Mesenchymal stem cell (in vitro differentiated cells and primary cell): Measurements from ENCODE around the gene GNG7.
"Not testable (repeated sequence)": the region's sequence is repeated elsewhere in the genome, so short reads cannot be mapped to it uniquely, and the experiment has no call there.

ENCODE experiments used
- DNase-seq: peaks from one replicate; pipeline ENCODE4 v3.0.0-alpha.2; 2013
- H2AFZ ChIP-seq: one replicate; pipeline ENCODE4 v1.6.1; 2013; ENCODE audit warnings: low read depth, mild to moderate bottlenecking, control low read depth, inconsistent platforms, low read length, moderate library complexity
- H2AK5ac ChIP-seq: 2 replicates; pipeline ENCODE4 v1.6.1; 2013; ENCODE audit warnings: low read length, moderate library complexity, mild to moderate bottlenecking, inconsistent platforms; ENCODE audit not compliant: severe bottlenecking
- H2BK120ac ChIP-seq: one replicate; pipeline ENCODE4 v1.6.1; 2013; ENCODE audit warnings: low read depth, mild to moderate bottlenecking, inconsistent platforms, low read length, moderate library complexity
- H2BK12ac ChIP-seq, 2 experiments: one replicate each; pipeline ENCODE4 v1.6.1; 2013; ENCODE audit warnings: inconsistent platforms in 2 of 2, low read length in 2 of 2, mild to moderate bottlenecking in 2 of 2, moderate library complexity in 2 of 2, control low read depth in 1 of 2
- H2BK15ac ChIP-seq: one replicate; pipeline ENCODE4 v1.6.1; 2013; ENCODE audit warnings: mild to moderate bottlenecking, low read depth, inconsistent platforms; ENCODE audit not compliant: poor library complexity, severe bottlenecking
- H2BK5ac ChIP-seq: 2 replicates; pipeline ENCODE4 v1.6.1; 2013; ENCODE audit warnings: low read depth, mild to moderate bottlenecking, low read length, control low read depth, inconsistent platforms; ENCODE audit not compliant: poor library complexity, severe bottlenecking
- H3K14ac ChIP-seq, 2 experiments: one replicate each; pipeline ENCODE4 v1.6.1; 2013; ENCODE audit warnings: inconsistent platforms in 2 of 2, low read length in 2 of 2, control low read depth in 1 of 2, mild to moderate bottlenecking in 1 of 2, moderate library complexity in 1 of 2
- H3K18ac ChIP-seq, 2 experiments: one replicate each; pipeline ENCODE4 v1.6.1; 2013; ENCODE audit warnings: inconsistent platforms in 2 of 2, low read length in 2 of 2, control low read depth in 1 of 2, low read depth in 1 of 2, mild to moderate bottlenecking in 1 of 2
- H3K23ac ChIP-seq, 2 experiments: one replicate each; pipeline ENCODE4 v1.6.1; 2013; ENCODE audit warnings: inconsistent platforms in 2 of 2, low read length in 2 of 2, mild to moderate bottlenecking in 2 of 2, moderate library complexity in 2 of 2, control low read depth in 1 of 2
- H3K27ac ChIP-seq: 2 replicates; pipeline ENCODE4 v1.5.1; 2013; ENCODE audit warnings: mild to moderate bottlenecking, moderate library complexity, low read length, control low read depth, inconsistent platforms; ENCODE audit not compliant: poor library complexity, severe bottlenecking
- H3K27me3 ChIP-seq, 2 experiments: 2 replicates each; pipeline versions ENCODE4 v1.6.1 to v1.7.0; 2013; ENCODE audit warnings: low read length in 2 of 2, mild to moderate bottlenecking in 2 of 2, moderate library complexity in 2 of 2, control low read depth in 1 of 2, inconsistent platforms in 1 of 2; ENCODE audit not compliant: control insufficient read depth in 1 of 2, insufficient read depth in 1 of 2
- H3K36me3 ChIP-seq, 2 experiments: 2 replicates each; pipeline versions ENCODE4 v1.6.1 to v1.7.0; 2013; ENCODE audit warnings: low read length in 2 of 2, control low read depth in 1 of 2, inconsistent platforms in 1 of 2, low read depth in 1 of 2, mild to moderate bottlenecking in 1 of 2; ENCODE audit not compliant: insufficient read depth in 2 of 2, control insufficient read depth in 1 of 2
- H3K4ac ChIP-seq, 2 experiments: one replicate each; pipeline ENCODE4 v1.6.1; 2013; ENCODE audit warnings: inconsistent platforms in 2 of 2, low read length in 2 of 2, mild to moderate bottlenecking in 2 of 2, moderate library complexity in 2 of 2, control low read depth in 1 of 2, low read depth in 1 of 2
- H3K4me1 ChIP-seq: 2 replicates; pipeline ENCODE4 v1.6.1; 2013; ENCODE audit warnings: low read depth, low read length, control low read depth; ENCODE audit not compliant: control insufficient read depth, insufficient read depth
- H3K4me2 ChIP-seq: 2 replicates; pipeline ENCODE4 v1.6.1; 2013; ENCODE audit warnings: low read length, mild to moderate bottlenecking, inconsistent platforms; ENCODE audit not compliant: poor library complexity, severe bottlenecking
- H3K4me3 ChIP-seq, 2 experiments: 2 replicates each; pipeline versions ENCODE4 v1.5.1 to v1.7.0; 2013; ENCODE audit warnings: low read length in 2 of 2, mild to moderate bottlenecking in 2 of 2, control low read depth in 1 of 2, low read depth in 1 of 2; ENCODE audit not compliant: insufficient read depth in 1 of 2
- H3K79me1 ChIP-seq: replicated peaks from 2 replicates; pipeline ENCODE4 v1.6.1; 2013; ENCODE audit warnings: mild to moderate bottlenecking, control low read depth, low read length, inconsistent platforms; ENCODE audit not compliant: poor library complexity, severe bottlenecking
- H3K9ac ChIP-seq: 2 replicates; pipeline ENCODE4 v1.7.0; 2013; ENCODE audit warnings: mild to moderate bottlenecking, low read length, moderate library complexity
- H3K9me3 ChIP-seq: 2 replicates; pipeline ENCODE4 v1.7.0; 2013; ENCODE audit warnings: mild to moderate bottlenecking, low read length; ENCODE audit not compliant: control insufficient read depth
- H4K8ac ChIP-seq: one replicate; pipeline ENCODE4 v1.6.1; 2013; ENCODE audit warnings: inconsistent platforms, mild to moderate bottlenecking, low read length, moderate library complexity
- H4K91ac ChIP-seq: one replicate; pipeline ENCODE4 v1.6.1; 2013; ENCODE audit warnings: mild to moderate bottlenecking, low read length, inconsistent platforms
- WGBS: methylation state at CpG from one replicate; pipeline ENCODE4 v1.1.7; 2013; ENCODE audit warnings: mixed read lengths; 5-methylcytosine and 5-hydroxymethylcytosine counted together

The GNG7 gene

GRCh38 chr19:2538096-2538757 lies 164.3 kb downstream of the GNG7 start:
- 90% methylated on average over 10 of the region's 10 CpGs for WGBS
- Histone ChIP-seq H2AFZ (no peak overlapping the region), H3K9ac (no peak overlapping the region), H4K91ac (no peak overlapping the region), H2BK12ac (peak overlapping the region in 1 of 2 experiments; percentile 31), H2AK5ac (no peak overlapping the region), H4K8ac (no peak overlapping the region), H3K4me3 (no peak overlapping the region), H2BK120ac (no peak overlapping the region), H3K14ac (no peak overlapping the region), H3K4me1 (peaks cover 27% of the 10 kb centered on the region), H2BK5ac (no peak overlapping the region), H3K4me2 (no peak overlapping the region), H3K18ac (no peak overlapping the region), H3K4ac (peak overlapping the region in 1 of 2 experiments; percentile 13), H3K23ac (no peak overlapping the region), H2BK15ac (no peak overlapping the region), H3K27me3 (no peaks in the 10 kb centered on the region), H3K27ac (no peak overlapping the region), H3K36me3 (no peaks in the 10 kb centered on the region), H3K9me3 (peaks cover 10% of the 10 kb centered on the region), H3K79me1 (no peaks in the 10 kb centered on the region)
- no peak for DNase-seq

GRCh38 chr19:2537584-2537983 lies 164.9 kb downstream of the GNG7 start:
- H3K4me3 ChIP-seq, H2BK120ac ChIP-seq, H3K18ac ChIP-seq, H3K9ac ChIP-seq, H3K23ac ChIP-seq, H3K36me3 ChIP-seq, H2AFZ ChIP-seq, H3K9me3 ChIP-seq, H3K4me2 ChIP-seq, H3K27me3 ChIP-seq, H4K91ac ChIP-seq, H4K8ac ChIP-seq, H3K14ac ChIP-seq, H2BK12ac ChIP-seq, H3K27ac ChIP-seq, H3K79me1 ChIP-seq, DNase-seq, H2BK5ac ChIP-seq: not testable (repeated sequence)
- 82% methylated on average over 7 of the region's 9 CpGs for WGBS
- Histone ChIP-seq H3K4me1 (peaks cover 24% of the 10 kb centered on the region), H3K4ac (peak overlapping the region in 1 of 2 experiments; percentile 13), H2AK5ac (peak overlapping the region; percentile 51), H2BK15ac (peak overlapping the region; percentile 48)

- Histone ChIP-seq H2AK5ac (no peak overlapping the region), H3K36me3 (no peaks in the 10 kb centered on the region), H3K4me3 (peak overlapping the region in 1 of 2 experiments; percentile 16), H3K4me2 (no peak overlapping the region), H3K27me3 (no peaks in the 10 kb centered on the region), H3K23ac (no peak overlapping the region), H3K4ac (no peak overlapping the region), H4K91ac (peak overlapping the region; percentile 34), H3K27ac (no peak overlapping the region), H2BK12ac (no peak overlapping the region), H3K9ac (peak overlapping the region; percentile 5), H2BK15ac (no peak overlapping the region), H3K18ac (peak overlapping the region in 1 of 2 experiments; percentile 64), H2AFZ (no peak overlapping the region), H4K8ac (no peak overlapping the region), H3K9me3 (peaks cover 10% of the 10 kb centered on the region), H3K14ac (no peak overlapping the region), H2BK5ac (no peak overlapping the region), H3K79me1 (no peaks in the 10 kb centered on the region), H2BK120ac (no peak overlapping the region), H3K4me1 (peaks cover 14% of the 10 kb centered on the region)
- WGBS: 83% methylated on average over 9 of the region's 12 CpGs
- DNase-seq: no peak
Measured at GRCh38 chr19:2536461-2536860, 166.0 kb downstream of the GNG7 start.

GRCh38 chr19:2534423-2535013 lies 168.0 kb downstream of the GNG7 start:
- Histone ChIP-seq H3K4me1 (peaks cover 6% of the 10 kb centered on the region), H3K79me1 (no peaks in the 10 kb centered on the region), H3K36me3 (no peaks in the 10 kb centered on the region), H3K14ac (no peak overlapping the region), H2AFZ (no peak overlapping the region), H4K91ac (no peak overlapping the region), H3K27me3 (no peaks in the 10 kb centered on the region), H2BK5ac (no peak overlapping the region), H3K4ac (no peak overlapping the region), H2BK15ac (no peak overlapping the region), H3K9me3 (peaks cover 10% of the 10 kb centered on the region), H3K4me3 (no peak overlapping the region), H2BK120ac (no peak overlapping the region), H3K9ac (no peak overlapping the region), H3K4me2 (no peak overlapping the region), H2BK12ac (peak overlapping the region in 1 of 2 experiments; percentile 63), H4K8ac (no peak overlapping the region), H3K23ac (no peak overlapping the region), H3K27ac (no peak overlapping the region), H2AK5ac (no peak overlapping the region), H3K18ac (peak overlapping the region in 1 of 2 experiments; percentile 25)
- WGBS: 85% methylated on average over 2 of the region's 2 CpGs
- no peak for DNase-seq
